HCT116 (cell line): Measurements from ENCODE around the gene DRD4. TPM values are rescaled to one million over a fixed set of nuclear protein-coding genes. Genes with fewer than 3 reads are reported as not detected.
A peak's percentile ranks its signal among the peaks of the same experiment; 100 is the strongest.

Experiments used
- ATAC-seq: fragments of 200-7000 bp; cut with Tn5 transposase; 2 replicates; pipeline ENCODE4 v1.9.1; 2020; ENCODE audit warnings: mild to moderate bottlenecking, moderate library complexity
- BruUV-seq: library from RNA; stranded (reverse); fragments of 400-500 nt; replicated peaks from 2 replicates; lab custom pipeline; 2021; lab: Mats Ljungman, UMichigan
- CTCF ChIA-PET: fragments of 300-600 bp; sonication (Branson Sonifier 250); formaldehyde crosslinking; loops from one replicate; lab custom pipeline; 2021; ENCODE audit warnings: antibody characterized with exemption; lab: Charles Lee
- POLR2A ChIA-PET: fragments of 300-600, 350-600 bp; sonication (Branson Sonifier 250); formaldehyde crosslinking; loops from one replicate; lab custom pipeline; 2021; ENCODE audit warnings: antibody characterized with exemption; lab: Charles Lee
- RAD21 ChIA-PET, 2 experiments: fragments of 300-600 bp; sonication (Branson Sonifier 250); formaldehyde crosslinking; loops; one replicate each; lab custom pipeline; 2023; ENCODE audit warnings: low total read pairs in 2 of 2; ENCODE audit not compliant: uncharacterized antibody in 2 of 2, unreplicated experiment in 2 of 2, low non-redundant PET in 1 of 2; lab: Charles Lee
- DNase-seq: peaks from one replicate; pipeline ENCODE4 v3.0.0-alpha.2; 2010; ENCODE audit warnings: low read depth, low spot score
- H2AFZ ChIP-seq: fragments of 200-600 bp; shearing (Covaris generic), sonication (generic); 2 replicates; pipeline ENCODE4 v1.6.1; 2017; ENCODE audit warnings: low read depth, mixed run types, mixed read lengths, antibody characterized with exemption, low read length; ENCODE audit not compliant: poor library complexity, severe bottlenecking
- H3K27ac ChIP-seq: 2 replicates; pipeline ENCODE4 v1.5.1; 2012; ENCODE audit warnings: low read depth, low read length
- H3K27me3 ChIP-seq: fragments of 200-600 bp; sonication (generic); 2 replicates; pipeline ENCODE4 v1.6.1; 2016; ENCODE audit warnings: mixed run types, low read length, mixed read lengths; ENCODE audit not compliant: insufficient read depth
- H3K36me3 ChIP-seq, 2 experiments: fragments of 200-500 bp in 1 of 2; fragments of 200-600 bp in 1 of 2; sonication (Bioruptor generic) in 1 of 2; sonication (generic) in 1 of 2; 2 replicates each; pipeline versions ENCODE4 v1.5.1 to v1.6.1; 2014 to 2016; ENCODE audit warnings: low read length in 2 of 2, inconsistent platforms in 1 of 2, mixed read lengths in 1 of 2, mixed run types in 1 of 2; ENCODE audit not compliant: insufficient read depth in 2 of 2, control insufficient read depth in 1 of 2
- H3K4me1 ChIP-seq, 2 experiments: fragments of 200-600 bp in 1 of 2; sonication (generic) in 1 of 2; 2 replicates each; pipeline versions ENCODE4 v1.5.1 to v1.6.1; 2012 to 2017; ENCODE audit warnings: low read length in 2 of 2, inconsistent platforms in 1 of 2, mild to moderate bottlenecking in 1 of 2, mixed read lengths in 1 of 2, mixed run types in 1 of 2, moderate library complexity in 1 of 2; ENCODE audit not compliant: insufficient read depth in 2 of 2, control insufficient read depth in 1 of 2
- H3K4me2 ChIP-seq: fragments of 200-600 bp; sonication (generic); 2 replicates; pipeline ENCODE4 v1.6.1; 2017; ENCODE audit warnings: mixed run types, low read length, mixed read lengths
- H3K4me3 ChIP-seq, 2 experiments: fragments of 200-600 bp in 1 of 2; sonication (generic) in 1 of 2; replicated peaks in 1 of 2; 2 replicates each; pipeline ENCODE4 v1.5.1; 2011 to 2016; ENCODE audit warnings: low read length in 2 of 2, control low read depth in 1 of 2, low read depth in 1 of 2, mild to moderate bottlenecking in 1 of 2, mixed read lengths in 1 of 2, mixed run types in 1 of 2
- H3K79me2 ChIP-seq: fragments of 200-600 bp; sonication (generic); 2 replicates; pipeline ENCODE4 v1.6.1; 2017; ENCODE audit warnings: mild to moderate bottlenecking, mixed run types, low read length, moderate library complexity, mixed read lengths; ENCODE audit not compliant: insufficient read depth
- H3K9ac ChIP-seq: fragments of 200-600 bp; sonication (generic); 2 replicates; pipeline ENCODE4 v1.6.1; 2016; ENCODE audit warnings: low read length, mixed read lengths
- H3K9me2 ChIP-seq: fragments of 200-600 bp; sonication (generic), shearing (Covaris generic); 2 replicates; pipeline ENCODE4 v1.6.1; 2017; ENCODE audit warnings: mixed run types, mild to moderate bottlenecking, moderate library complexity; ENCODE audit not compliant: insufficient read depth
- H3K9me3 ChIP-seq, 2 experiments: fragments of 200-500 bp in 1 of 2; fragments of 200-600 bp in 1 of 2; sonication (Bioruptor generic) in 1 of 2; sonication (generic) in 1 of 2; 2 replicates each; pipeline ENCODE4 v1.6.1; 2014 to 2017; ENCODE audit warnings: low read length in 2 of 2, mixed read lengths in 2 of 2, inconsistent platforms in 1 of 2, low read depth in 1 of 2, mild to moderate bottlenecking in 1 of 2, mixed run types in 1 of 2, moderate library complexity in 1 of 2; ENCODE audit not compliant: control insufficient read depth in 1 of 2, insufficient read depth in 1 of 2
- H4K20me1 ChIP-seq: fragments of 200-600 bp; sonication (generic), shearing (Covaris generic); 2 replicates; pipeline ENCODE4 v1.6.1; 2017; ENCODE audit warnings: mixed run types, mild to moderate bottlenecking, moderate library complexity; ENCODE audit not compliant: insufficient read depth
- CEBPB ChIP-seq: IDR thresholded peaks from 2 replicates; pipeline ENCODE4 v1.6.1; 2012; ENCODE audit warnings: low read depth
- EZH2 ChIP-seq: fragments of 200-600 bp; sonication (generic); IDR thresholded peaks from 2 replicates; pipeline ENCODE4 v1.6.1; 2017; ENCODE audit warnings: antibody characterized with exemption, mixed run types
- intact Hi-C: fragments of 100-400 bp; cut with micrococcal nuclease; formaldehyde crosslinking; loops from 2 replicates; pipeline ENCODE4 v1.10.0; 2022
- total RNA-seq: library from RNA; stranded (reverse); gene quantifications from one replicate; pipeline ENCODE4 v1.2.1, GENCODE V29; 2021; ENCODE audit not compliant: unreplicated experiment
- TF ChIP-seq, protein P1 (sequence below), 3 experiments: fragments of 200-600 bp in 1 of 3; sonication (generic) in 1 of 3; IDR thresholded peaks in 2 of 3; conservative IDR thresholded peaks in 1 of 3; 2 replicates each; pipeline ENCODE4 v1.5.1; 2012 to 2017; ENCODE audit warnings: low read depth in 2 of 3, low read length in 2 of 3, antibody characterized with exemption in 1 of 3, borderline replicate concordance in 1 of 3, control low read depth in 1 of 3, mild to moderate bottlenecking in 1 of 3, mixed read lengths in 1 of 3, mixed run types in 1 of 3, moderate library complexity in 1 of 3; ENCODE audit not compliant: insufficient read depth in 1 of 3

DRD4 gene
- total RNA-seq, 1 experiment from 2014 or later = 2.4 TPM

DNA sequence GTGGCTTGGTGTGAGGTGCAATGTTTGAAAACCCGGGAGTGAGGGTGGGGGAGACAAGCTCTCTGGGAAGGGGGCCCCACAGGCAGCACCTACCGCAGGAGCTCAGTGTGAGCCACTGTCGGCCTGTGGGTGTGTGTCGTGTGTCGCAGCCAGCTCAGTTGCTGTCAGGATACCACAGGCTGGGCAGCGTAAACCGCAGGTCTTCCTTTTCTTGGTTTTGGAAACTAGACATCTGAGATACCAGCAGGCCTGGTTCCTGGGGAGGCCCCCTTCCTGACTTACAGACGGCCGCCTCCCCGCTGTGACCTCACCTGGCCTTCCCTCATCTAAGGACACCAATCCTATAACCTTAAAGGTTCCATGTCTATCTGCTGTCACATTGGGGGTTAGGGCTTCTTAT lies 40.7 kb upstream of the DRD4 start (continued):
- TF ChIP-seq EZH2 = no peak

DNA sequence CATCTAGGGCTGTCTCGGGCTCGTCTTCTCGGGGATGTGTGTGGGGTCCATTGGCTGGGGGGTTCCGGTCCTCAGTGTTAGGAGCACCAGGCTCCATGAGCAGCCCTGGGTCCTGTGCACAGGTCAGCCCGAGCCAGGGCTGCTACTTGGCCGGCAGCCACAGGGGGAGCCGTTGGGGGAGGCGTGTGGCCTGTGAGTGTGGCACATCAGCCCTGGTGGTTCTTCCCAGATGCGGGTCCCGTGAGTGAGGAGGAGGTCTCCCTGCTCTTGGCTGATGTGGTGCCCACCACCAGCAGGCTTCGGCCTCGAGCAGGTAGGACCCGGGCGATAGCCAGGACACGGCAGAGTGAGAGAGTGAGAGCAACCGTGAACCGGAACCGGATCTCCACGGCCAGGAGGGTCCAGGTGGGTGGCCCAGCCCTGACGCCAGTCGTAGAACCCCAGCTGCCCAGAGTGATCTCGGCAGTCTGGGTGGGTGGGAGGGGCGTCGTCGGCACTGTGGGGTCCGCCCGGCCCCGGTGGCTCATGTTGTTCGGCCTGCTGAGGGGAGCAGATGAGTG lies 39.8 kb upstream of the DRD4 start:
- CTCF ChIA-PET = no interaction called here
- no peaks in the 10 kb centered on the region for H4K20me1 ChIP-seq
- H3K9me2 ChIP-seq = no peaks in the 10 kb centered on the region
- H3K27me3 ChIP-seq = no peaks in the 10 kb centered on the region
- peaks cover 0 to 8% of the 10 kb centered on the region in 2 experiments; a peak in 2 of 4 replicates for H3K4me1 ChIP-seq
- no TSS peak for BruUV-seq
- no peak for DNase-seq
- RAD21 ChIA-PET = no interaction called here
- intact Hi-C loops = no loop called here
- POLR2A ChIA-PET = no interaction called here
- H3K9ac ChIP-seq = no peak overlapping the region
- peaks cover 66 to 69% of the 10 kb centered on the region in 2 experiments for H3K36me3 ChIP-seq
- peaks cover 82% of the 10 kb centered on the region for H3K79me2 ChIP-seq
- no peak overlapping the region for H3K4me2 ChIP-seq
- no peak overlapping the region for H3K4me3 ChIP-seq
- ATAC-seq = peak; percentile 78
- no peak overlapping the region; the same call in 1 of the 2 replicates for H3K27ac ChIP-seq
- no peak overlapping the region for H2AFZ ChIP-seq
- TF ChIP-seq, protein P1, sequence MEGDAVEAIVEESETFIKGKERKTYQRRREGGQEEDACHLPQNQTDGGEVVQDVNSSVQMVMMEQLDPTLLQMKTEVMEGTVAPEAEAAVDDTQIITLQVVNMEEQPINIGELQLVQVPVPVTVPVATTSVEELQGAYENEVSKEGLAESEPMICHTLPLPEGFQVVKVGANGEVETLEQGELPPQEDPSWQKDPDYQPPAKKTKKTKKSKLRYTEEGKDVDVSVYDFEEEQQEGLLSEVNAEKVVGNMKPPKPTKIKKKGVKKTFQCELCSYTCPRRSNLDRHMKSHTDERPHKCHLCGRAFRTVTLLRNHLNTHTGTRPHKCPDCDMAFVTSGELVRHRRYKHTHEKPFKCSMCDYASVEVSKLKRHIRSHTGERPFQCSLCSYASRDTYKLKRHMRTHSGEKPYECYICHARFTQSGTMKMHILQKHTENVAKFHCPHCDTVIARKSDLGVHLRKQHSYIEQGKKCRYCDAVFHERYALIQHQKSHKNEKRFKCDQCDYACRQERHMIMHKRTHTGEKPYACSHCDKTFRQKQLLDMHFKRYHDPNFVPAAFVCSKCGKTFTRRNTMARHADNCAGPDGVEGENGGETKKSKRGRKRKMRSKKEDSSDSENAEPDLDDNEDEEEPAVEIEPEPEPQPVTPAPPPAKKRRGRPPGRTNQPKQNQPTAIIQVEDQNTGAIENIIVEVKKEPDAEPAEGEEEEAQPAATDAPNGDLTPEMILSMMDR (IDR thresholded peaks at IDR 0.05 in 2 of 3, conservative IDR thresholded peaks at IDR 0.05 in 1 of 3; ENCODE audit: borderline replicate concordance in 1 of 3, insufficient read depth in 1 of 3, low read depth in 2 of 3, low read length in 2 of 3) = peak in 2 of 3 experiments; percentile 34 to 41; a peak in 3 of 6 replicates
- no peak for TF ChIP-seq CEBPB
- no peaks in the 10 kb centered on the region for H3K9me3 ChIP-seq
